HG02759 (cell line): ENCODE data around the gene PRKCE.

ENCODE experiments used
- ATAC-seq: cut with Tn5 transposase; IDR thresholded peaks from one replicate; pipeline ENCODE4 v1.9.1; 2021; ENCODE audit warnings: mild to moderate bottlenecking, moderate library complexity; ENCODE audit not compliant: unreplicated experiment

PRKCE gene

DNA sequence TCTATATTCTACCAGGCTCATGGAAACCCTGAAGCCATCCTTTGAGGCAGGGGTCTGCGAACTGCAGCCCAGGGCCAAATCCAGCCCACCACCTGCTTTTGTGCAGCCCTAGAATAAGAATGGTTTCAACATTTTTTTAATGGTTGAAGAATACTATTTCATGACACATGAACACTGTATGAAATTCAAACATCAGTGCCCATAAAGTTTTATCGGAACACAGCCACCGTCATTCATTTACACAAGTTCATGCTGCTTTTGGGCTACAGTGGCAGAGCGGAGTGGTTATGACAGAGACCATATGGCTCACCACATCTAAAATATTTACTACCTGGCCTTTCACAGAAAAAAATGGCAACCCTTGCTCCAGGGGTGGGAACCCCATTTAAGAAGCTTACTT, 521.6 kb downstream of the PRKCE start:
- no peak for ATAC-seq

GRCh38 chr2:46173636-46174250, 522.3 kb downstream of the PRKCE start:
- ATAC-seq, result no peak

- no peak for ATAC-seq
Observed at GRCh38 chr2:46174345-46175170, 523.1 kb downstream of the PRKCE start.

DNA sequence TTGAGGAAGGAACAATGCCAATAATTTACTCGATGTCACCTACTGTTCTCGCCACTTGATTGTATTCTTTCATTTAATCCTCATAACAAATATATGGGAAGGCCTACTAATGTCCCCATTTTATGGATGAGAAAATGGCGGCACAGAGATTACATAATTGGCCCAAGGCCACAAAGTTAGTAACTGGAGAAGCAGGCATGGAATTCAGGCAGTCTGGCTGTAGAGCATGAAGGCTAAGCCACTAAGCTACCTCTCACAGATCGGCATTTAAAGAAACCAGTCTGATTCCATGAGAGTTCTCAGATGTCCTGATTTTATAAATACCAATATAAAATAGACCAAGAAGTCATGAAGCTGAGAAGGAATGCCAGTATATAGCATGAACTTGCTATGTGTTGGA, 523.9 kb downstream of the PRKCE start:
- no peak for ATAC-seq

DNA sequence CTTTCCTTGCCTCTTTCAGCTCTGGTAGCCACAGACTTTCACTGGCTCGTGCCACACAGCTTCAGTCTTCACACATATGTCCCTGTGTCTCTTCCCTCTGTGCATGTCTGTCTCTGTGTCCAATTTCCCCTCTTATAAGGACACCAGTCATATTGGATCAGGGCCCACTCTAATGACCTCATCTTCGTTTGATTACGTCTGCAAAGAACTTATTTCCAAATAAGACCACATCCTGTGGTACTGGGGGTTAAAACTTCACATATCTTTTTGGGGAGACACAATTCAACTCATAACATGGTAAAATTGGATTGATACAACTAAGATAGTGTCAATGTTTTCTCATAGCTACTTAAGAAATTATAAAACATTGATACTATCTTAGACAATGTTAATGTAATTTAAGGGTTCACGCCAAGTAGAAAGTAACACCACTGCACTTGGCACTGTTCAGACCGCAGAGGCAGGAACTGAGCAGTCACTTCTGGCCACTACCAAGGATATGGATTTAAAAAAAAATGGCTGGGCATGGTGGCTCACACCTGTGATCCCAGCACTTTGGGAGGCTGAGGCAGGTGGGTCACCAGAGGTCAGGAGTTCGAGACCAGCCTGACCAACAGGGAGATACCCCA, 526.1 kb downstream of the PRKCE start:
- ATAC-seq, result no peak

DNA sequence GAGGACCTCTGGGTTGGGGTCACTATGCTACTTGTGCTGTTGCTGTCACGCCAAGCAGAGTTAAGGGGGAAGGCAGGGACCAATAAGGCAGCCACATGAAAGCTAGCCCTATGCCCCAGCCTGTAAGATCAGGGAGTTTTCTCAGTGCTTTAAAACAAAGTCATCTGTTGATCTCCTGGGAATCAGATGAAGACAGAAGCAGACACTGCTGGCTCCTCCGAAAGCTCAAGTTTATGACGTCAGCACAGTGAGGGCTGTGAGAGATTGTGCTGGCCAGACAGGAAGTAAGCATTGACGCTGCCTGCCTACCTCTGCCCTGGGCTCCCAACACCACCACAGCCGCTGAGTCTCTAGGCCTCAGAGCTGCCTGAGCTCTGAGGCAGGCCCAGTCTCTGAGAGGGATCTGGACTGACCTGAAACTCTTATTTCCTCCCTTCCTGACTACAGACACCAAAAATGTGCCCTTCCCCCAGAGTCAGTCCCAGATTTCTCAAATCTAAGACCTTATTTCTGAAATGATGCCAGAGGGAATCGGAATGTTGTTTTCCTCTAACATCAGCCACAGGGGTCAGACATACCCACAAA, 527.7 kb downstream of the PRKCE start:
- no peak for ATAC-seq

GRCh38 chr2:46180189-46180588, 528.7 kb downstream of the PRKCE start:
- ATAC-seq, result no peak

GRCh38 chr2:46181306-46181705, 529.8 kb downstream of the PRKCE start:
- no peak for ATAC-seq

DNA sequence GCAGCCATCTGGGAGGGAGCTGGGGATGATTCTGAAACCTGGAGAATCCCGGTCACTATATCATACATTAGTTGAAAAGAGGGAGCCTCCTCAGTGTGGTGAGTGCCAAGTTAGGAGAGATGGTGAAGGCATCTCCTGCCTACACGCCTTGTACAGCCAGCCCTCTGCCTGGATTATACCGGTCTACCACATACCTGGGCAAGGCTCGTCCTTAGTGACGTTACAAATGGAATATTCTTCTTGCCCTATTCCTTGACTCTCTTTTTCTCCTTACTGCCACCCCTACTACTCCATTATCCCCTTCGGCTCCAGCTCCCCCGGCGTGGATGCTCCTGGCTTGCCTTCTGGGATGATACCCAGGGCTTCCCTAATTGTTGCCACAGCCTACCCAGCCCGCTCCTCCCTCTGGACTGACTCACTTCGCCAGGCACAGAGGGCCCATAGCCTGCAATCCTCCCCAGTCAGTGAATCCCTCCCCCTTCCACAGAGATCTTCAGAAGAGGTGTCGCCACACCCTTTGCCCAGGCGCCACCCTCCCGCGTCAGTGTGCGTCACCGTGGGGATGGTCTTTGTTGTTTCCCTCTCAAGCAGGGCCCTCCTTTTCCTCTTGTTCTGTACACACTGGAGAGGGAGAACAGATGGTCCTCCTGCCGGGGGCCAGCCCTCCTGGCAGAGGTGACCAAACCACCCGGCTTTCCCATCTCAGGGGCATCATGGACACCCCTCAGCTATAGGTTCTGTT, 530.5 kb downstream of the PRKCE start:
- ATAC-seq, result no peak

GRCh38 chr2:46183426-46183825, 532.0 kb downstream of the PRKCE start:
- ATAC-seq, result no peak

DNA sequence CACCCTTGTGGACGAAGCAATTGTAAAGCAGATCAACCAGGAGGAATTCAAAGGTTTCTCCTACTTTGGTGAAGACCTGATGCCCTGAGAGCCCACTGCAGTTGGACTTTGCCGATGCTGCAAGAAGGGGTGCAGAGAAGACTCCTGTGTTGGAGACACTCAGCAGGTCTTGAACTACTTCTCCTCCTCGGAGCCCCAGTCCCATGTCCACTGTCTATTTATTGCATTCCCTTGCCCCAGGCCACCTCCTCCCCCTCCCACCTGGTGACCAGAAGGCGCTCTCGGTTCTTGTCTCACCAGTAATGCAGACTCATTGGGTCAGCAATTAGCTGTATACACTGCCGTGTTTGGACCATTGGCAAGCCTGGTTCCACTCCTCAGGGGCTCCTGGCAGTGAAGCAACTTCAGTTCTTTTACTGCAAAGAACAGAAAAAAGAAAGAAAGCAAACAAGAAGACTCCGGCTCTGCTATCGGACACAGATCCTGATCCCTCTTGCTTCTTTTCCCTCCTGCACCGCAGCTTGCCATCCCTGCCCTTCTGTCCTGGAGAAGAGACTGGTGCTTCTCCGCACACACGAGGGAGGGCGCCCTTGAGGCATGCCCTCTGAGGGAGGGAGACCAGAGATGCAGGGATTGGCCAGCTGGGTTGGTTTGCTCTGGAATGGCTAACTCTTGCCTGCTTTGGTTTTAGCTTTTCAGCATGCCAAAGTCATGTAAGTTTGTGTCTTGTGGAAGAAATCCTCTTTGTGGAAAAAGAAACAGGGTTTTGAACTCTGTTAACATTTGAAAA, 533.5 kb downstream of the PRKCE start:
- no peak for ATAC-seq

- ATAC-seq, result peak; percentile 86
Observed at GRCh38 chr2:46187112-46187618, 535.7 kb downstream of the PRKCE start.

DNA sequence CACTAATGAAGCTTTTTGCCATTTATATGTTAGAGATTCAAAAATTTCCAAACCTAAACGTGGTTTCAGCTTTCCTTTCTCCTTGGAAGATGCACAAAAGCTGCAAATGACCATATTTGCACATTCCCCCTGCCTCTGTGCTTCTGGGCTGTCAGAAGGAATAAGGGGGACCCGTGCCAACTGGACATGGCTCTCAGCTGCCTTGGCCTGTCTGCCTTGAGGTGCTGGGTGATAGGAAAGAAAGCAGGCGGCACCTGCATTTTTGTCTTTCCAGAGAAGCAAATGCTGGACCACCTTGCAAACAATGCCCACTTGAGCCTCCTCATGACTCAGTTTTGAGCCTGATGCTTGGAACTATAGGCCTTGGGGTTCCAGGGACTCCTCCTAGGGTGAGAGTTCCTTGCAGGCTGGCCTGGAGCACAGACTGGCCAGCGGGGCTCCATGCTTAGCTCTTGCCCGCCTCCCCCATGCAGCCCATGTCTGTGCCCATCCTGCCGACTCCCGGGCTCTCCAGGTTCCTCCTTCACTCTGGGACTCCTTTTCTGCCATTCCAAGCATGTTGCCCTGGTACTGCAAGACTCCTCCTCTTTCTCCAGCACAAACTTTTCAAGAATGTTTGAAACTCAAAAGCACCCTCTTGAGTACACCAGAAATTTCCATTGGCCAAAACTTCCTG, 536.7 kb downstream of the PRKCE start:
- ATAC-seq, result no peak

- no peak for ATAC-seq
Observed at GRCh38 chr2:46193356-46193755, 541.9 kb downstream of the PRKCE start.

- no peak for ATAC-seq
Observed at GRCh38 chr2:46193855-46194254, 542.4 kb downstream of the PRKCE start.

GRCh38 chr2:46194856-46195255, 543.4 kb downstream of the PRKCE start:
- no peak for ATAC-seq

GRCh38 chr2:46195819-46196218, 544.3 kb downstream of the PRKCE start:
- ATAC-seq, result no peak

DNA sequence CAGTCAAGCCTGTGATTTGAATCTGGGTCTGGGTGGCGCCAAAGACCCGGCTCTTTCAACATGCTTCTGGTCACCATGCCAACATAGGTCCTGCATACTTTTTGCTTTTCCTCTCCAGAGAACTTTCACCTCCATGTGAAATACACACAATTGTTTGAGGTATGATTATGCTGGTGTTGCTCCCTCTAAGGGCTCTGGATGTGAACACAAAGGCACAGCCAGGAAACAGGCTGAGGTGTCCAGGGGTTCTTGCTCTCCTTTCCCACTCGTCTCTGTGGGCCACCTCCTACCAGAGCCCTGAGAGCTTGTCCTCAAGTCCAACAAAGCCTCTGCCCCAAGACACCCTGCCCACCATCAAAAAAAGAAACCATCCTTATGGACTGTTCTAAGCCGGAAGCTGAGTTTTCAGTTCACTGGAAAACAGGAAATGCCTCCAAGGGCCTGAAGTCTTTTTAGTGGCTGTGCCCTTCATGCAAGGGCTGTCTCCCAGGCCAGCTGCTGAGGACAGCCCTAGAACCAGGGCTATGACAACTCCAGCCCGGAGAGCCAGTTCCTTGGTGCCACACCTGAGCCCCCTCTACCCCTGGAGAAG, 545.5 kb downstream of the PRKCE start:
- no peak for ATAC-seq

DNA sequence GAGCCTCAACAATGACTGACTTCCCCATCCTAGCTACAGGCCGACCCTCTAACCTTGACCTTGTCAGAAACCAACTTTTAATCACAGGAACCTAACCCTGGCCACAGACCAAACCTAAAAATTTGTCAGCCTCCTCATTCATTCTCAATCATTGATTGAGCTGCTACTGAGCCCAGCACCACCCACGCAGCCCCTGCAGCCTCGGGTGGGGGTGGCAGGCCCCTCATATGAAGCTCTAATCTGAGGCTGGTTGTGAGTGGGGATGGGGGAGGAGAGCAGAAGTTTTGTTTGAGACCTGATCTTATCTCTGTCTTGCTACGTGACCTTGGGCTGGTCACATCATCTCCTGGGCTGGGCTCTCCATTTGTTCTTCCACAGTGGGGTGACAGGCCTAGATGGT, 546.2 kb downstream of the PRKCE start:
- no peak for ATAC-seq
